ENCODE measurements around the gene MGMT. TPM values are rescaled to one million over a fixed set of nuclear protein-coding genes. Genes with fewer than 3 reads are reported as not detected.

The MGMT gene
- polyA plus RNA-seq, 1 donor = 18.0 TPM

- Histone ChIP-seq H3K4me3 (ENCODE audit: low read length) (no peak overlapping the region), H3K27me3 (ENCODE audit: control insufficient read depth, insufficient read depth, low read length) (peaks cover 3% of the 10 kb centered on the region), H3K27ac (ENCODE audit: low read length) (no peak overlapping the region), H3K9me3 (ENCODE audit: control insufficient read depth, low read depth, low read length) (peaks cover 3% of the 10 kb centered on the region), H3K36me3 (ENCODE audit: control insufficient read depth, insufficient read depth, low read length) (no peaks in the 10 kb centered on the region), H3K4me1 (ENCODE audit: control insufficient read depth, insufficient read depth, low read length) (no peaks in the 10 kb centered on the region)
- no peak for DNase-seq
- WGBS (ENCODE audit: insufficient coverage, low lambda C conversion rate) = no CpG with 5 or more reads among the region's 9 CpGs
Measured at GRCh38 chr10:129811208-129811607, 344.2 kb downstream of the MGMT start.

GRCh38 chr10:129812398-129812797, 345.4 kb downstream of the MGMT start:
- Histone ChIP-seq H3K27me3 (ENCODE audit: control insufficient read depth, insufficient read depth, low read length) (peaks cover 3% of the 10 kb centered on the region), H3K9me3 (ENCODE audit: control insufficient read depth, low read depth, low read length) (peaks cover 3% of the 10 kb centered on the region), H3K36me3 (ENCODE audit: control insufficient read depth, insufficient read depth, low read length) (no peaks in the 10 kb centered on the region), H3K4me3 (ENCODE audit: low read length) (no peak overlapping the region), H3K27ac (ENCODE audit: low read length) (no peak overlapping the region), H3K4me1 (ENCODE audit: control insufficient read depth, insufficient read depth, low read length) (no peaks in the 10 kb centered on the region)
- WGBS (ENCODE audit: insufficient coverage, low lambda C conversion rate) = 80% methylated on average over 1 of the region's 7 CpGs
- DNase-seq = no peak

DNA sequence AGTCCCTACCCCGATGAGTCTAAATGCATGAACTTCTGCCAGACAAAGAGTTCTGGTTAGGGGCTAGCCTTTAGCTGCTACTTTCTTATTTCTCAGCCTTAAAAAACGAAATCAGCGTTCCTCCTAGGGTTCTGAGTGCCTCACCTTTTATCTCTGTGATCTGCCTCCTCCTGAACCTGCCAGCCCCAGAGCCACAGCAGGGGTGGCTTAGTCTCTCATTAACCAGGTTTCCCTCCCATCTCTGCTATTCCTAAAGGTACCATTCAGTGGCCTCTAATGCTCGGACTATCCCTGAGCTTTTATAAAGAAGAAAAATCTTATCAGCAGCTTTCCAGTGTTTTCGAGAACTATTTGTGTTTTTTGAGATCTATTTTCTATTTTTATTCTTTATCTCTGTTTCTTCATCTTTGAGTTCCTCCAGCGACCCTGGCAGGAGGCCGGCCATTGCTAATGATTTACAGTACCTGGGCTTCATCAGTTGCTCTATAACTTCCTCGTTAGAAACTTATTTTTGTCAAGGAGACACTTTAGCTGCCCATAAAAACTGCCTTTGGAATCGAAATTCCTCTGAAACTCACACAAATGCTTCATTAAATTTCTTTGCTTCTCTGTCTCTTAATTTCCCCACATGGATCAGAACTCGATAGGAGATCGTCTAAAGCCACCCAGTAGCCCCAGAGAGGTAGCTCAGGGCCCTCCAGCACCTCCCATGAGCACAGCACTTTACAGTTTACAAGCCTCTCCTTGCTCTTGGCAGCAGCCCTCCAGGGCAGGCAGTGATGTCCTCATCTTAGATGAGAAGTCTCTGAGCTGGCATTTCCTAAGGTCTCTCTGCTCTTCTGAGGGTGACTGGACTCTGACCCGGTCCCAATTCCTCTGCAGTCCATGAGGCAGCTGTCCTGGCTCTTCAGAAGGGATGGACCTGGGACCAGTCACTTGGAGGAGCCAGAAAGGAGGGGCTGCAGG, 347.9 kb downstream of the MGMT start:
- 43% methylated on average over 1 of the region's 12 CpGs for WGBS (ENCODE audit: insufficient coverage, low lambda C conversion rate)
- Histone ChIP-seq H3K4me1 (ENCODE audit: control insufficient read depth, insufficient read depth, low read length) (no peaks in the 10 kb centered on the region), H3K36me3 (ENCODE audit: control insufficient read depth, insufficient read depth, low read length) (no peaks in the 10 kb centered on the region), H3K27me3 (ENCODE audit: control insufficient read depth, insufficient read depth, low read length) (peaks cover 3% of the 10 kb centered on the region), H3K9me3 (ENCODE audit: control insufficient read depth, low read depth, low read length) (peaks cover 3% of the 10 kb centered on the region), H3K4me3 (ENCODE audit: low read length) (no peak overlapping the region), H3K27ac (ENCODE audit: low read length) (no peak overlapping the region)
- DNase-seq = no peak

- no peak for DNase-seq
- H3K27me3 ChIP-seq (ENCODE audit: control insufficient read depth, insufficient read depth, low read length) = peaks cover 3% of the 10 kb centered on the region
- H3K4me3 ChIP-seq (ENCODE audit: low read length) = no peak overlapping the region
Measured at GRCh38 chr10:129815898-129816655, 349.0 kb downstream of the MGMT start.

GRCh38 chr10:129816656-129817045, 349.6 kb downstream of the MGMT start:
- Histone ChIP-seq H3K9me3 (ENCODE audit: control insufficient read depth, low read depth, low read length) (peaks cover 3% of the 10 kb centered on the region), H3K4me3 (ENCODE audit: low read length) (no peak overlapping the region), H3K27ac (ENCODE audit: low read length) (no peak overlapping the region), H3K4me1 (ENCODE audit: control insufficient read depth, insufficient read depth, low read length) (no peaks in the 10 kb centered on the region), H3K36me3 (ENCODE audit: control insufficient read depth, insufficient read depth, low read length) (no peaks in the 10 kb centered on the region), H3K27me3 (ENCODE audit: control insufficient read depth, insufficient read depth, low read length) (peaks cover 3% of the 10 kb centered on the region)
- no CpG with 5 or more reads among the region's 8 CpGs for WGBS (ENCODE audit: insufficient coverage, low lambda C conversion rate)
- DNase-seq = no peak

More at GRCh38 chr10:129815898-129816655, 349.0 kb downstream of the MGMT start:
- H3K36me3 ChIP-seq (ENCODE audit: control insufficient read depth, insufficient read depth, low read length) = no peaks in the 10 kb centered on the region
- H3K4me1 ChIP-seq (ENCODE audit: control insufficient read depth, insufficient read depth, low read length) = no peaks in the 10 kb centered on the region
- no CpG with 5 or more reads among the region's 17 CpGs for WGBS (ENCODE audit: insufficient coverage, low lambda C conversion rate)
- H3K9me3 ChIP-seq (ENCODE audit: control insufficient read depth, low read depth, low read length) = peaks cover 3% of the 10 kb centered on the region
- H3K27ac ChIP-seq (ENCODE audit: low read length) = no peak overlapping the region
